GF-D8 (cell line): Measurements from ENCODE around the gene APOB.

Experiments used
- DNase-seq: peaks from one replicate; lab custom pipeline; 2025; lab: John Stamatoyannopoulos, UW

The APOB gene

GRCh38 chr2:21002814-21003192, 41.1 kb downstream of the APOB start:
- DNase-seq: no peak

DNA sequence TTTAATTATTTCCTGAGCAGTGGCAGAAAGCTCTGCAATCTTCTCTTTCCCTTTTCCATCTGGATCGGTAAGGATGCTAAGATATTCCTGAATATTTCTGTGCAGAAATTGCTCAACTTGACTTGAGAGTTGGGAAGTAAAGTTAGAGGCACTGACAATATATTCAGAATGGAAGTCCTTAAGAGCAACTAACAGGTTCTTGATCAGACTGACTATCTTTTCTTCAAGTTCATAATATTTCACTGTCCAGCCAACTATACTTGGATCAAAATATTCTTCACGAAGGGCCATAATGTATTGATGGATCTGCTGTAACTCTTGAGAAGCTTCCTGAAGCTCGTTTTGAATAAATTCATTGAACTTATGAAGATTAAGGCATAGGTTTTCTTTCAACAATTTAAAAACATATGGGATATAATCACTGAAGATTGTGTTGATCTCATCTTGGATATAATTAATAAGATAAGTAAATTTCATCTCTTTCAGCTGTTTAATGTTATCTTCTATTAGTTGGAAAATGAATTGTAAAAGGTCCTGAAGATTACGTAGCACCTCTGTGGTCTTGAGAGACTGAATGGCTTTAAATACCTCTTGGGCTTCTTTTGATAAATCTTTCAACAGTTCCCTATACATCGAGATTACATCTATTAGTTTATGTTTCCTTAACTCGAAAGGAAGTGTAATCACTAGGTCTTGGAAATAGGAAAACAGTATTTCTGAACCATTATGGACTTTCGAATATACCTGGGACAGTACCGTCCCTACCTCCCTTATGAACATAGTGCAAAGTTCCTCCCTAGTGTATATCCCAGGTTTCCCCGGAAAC, 41.7 kb downstream of the APOB start:
- no peak for DNase-seq

DNA sequence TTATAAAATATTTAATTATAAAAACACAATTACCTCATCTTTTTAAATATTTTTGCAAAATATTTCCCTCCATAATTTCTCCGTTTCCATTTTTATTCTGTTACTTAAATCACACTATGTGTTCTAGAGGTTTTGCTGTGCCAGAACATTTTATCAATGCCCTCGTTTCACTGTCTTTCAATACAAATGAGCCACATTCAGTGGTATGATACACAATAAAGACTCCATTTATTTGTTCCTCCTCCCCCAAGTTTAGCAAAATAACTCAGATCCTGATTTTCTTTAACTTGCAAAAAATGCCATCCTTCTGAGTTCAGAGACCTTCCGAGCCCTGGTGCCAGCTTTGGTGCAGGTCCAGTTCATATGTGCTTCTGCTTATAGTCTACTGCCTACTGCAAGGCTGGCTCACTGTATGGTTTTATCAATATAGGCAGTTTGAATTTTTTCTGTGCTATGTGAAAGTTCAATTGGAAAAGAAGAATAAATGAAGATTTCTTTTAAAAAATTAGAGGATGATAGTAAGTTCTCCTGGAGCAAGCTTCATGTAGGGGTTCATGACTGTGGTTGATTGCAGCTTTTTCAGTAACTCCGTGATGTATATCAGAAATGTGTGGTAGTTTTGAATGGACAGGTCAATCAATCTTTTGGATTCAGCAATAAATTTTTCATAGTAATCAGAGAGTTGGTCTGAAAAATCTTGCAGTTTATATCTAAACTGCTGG, 42.5 kb downstream of the APOB start:
- DNase-seq: no peak

GRCh38 chr2:20999906-21000645, 43.8 kb downstream of the APOB start:
- no peak for DNase-seq

DNA sequence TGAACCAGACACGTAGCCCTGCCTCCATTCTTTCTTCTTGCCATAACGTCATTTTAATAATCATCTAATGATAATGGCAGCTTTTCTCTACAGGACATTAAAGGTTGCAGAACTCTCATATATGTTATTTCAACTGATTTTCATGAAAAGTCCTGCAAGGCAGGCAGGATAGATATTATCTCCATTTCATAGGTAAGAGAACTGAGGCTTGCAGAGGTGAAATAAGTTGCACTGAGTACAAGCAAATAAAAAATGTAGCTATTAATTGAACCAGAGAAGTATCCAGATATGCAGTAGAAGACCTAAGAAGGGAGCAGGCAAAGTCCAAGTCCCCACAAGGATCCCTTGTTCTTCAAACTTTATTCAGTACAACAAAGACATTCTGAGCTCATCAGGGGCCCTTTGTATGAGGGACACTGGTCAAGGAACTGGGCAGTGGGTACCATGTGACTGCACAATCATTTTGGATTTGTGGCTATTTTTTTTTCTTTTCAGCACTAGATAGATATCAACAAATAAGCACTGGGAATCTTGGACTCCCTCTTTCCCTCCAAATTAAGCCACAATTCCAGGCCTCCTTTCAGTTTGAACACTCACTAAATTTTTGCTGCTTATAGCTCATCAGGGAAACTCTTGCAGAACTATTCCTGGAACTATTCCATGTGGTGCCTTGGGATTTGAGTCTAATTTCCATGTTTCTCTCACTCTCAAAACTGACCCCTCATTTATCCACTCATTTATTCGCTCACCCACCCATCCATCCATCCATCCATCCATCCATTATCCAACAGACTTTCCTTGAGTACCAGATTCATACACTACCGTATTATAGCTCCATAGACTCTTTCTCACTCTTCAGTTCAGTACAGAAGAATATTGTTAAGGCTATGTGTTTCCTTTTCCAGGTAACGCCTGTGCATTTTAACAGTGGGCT, 44.6 kb downstream of the APOB start:
- DNase-seq: no peak

GRCh38 chr2:20997953-20998722, 45.7 kb downstream of the APOB start:
- DNase-seq: no peak

- DNase-seq: no peak
Observed at GRCh38 chr2:20994130-20994529, 49.7 kb downstream of the APOB start.

GRCh38 chr2:20992201-20992711, 51.6 kb downstream of the APOB start:
- no peak for DNase-seq

DNA sequence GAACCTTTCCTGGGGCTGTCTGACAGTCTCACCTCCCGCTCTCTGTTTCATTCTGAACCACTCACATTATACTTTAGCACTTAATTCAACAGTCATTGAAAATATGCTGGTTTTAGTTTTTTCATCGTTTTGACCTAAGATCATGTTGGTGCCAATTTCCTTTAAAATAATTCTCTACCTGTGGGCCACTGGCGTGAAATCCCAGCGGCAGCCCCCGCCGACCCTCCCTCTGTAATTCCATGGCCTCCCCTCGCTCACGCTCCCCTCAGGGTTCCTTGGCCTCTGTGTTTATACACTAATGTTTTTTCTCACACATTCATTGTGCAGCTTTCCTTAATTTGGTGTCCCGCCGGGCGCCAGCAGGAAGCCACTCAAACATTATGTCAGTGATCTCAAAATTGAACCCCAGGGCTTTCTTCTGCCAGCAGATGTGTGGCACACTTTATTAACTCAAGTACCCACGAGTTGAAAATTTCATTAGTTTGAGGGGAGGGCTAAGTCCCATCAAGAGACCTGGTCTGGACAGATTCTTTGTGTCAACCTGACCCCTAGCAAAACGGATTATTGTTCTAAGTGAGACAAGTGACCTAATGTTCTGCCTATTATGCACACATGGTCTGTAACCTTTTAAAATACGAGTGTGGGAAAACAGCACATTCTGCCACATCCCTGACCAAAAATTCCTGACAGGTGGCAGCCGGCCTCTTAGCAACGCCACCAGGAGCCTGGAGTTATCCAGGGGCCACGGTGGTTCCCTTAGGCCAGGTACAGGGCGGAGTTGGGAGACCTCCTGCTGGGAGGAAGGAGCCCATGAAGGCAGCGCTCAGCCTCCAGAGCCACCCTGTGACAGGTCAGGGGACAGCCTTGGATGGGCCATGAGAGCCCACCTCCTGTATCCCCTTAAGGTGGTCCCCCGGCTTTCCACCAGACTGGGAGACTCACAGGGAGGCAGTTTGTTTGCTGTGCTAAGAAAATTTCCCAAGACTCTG, 53.1 kb downstream of the APOB start:
- DNase-seq: no peak

DNA sequence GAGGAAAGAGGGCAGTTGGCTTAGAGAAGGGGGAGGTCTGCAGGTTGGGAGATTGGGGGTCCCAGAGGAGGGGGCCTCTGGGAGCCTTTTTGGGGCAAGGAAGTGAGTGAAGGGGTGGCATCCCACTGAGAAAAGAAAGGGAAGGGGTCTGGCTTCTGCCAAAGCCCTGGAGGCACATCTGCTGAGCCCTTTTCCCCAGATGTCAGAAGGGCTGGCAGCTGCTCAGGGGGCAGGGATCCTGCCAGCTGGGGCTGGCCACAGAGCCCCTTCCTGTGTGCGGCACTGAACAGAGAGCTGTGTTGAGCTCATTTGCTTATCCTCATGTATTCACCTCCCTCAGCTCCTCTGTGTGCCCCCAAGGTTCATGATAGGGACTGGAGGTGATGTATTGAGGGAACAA, 54.5 kb downstream of the APOB start:
- DNase-seq: no peak

- DNase-seq: no peak
Observed at GRCh38 chr2:20988905-20989304, 55.0 kb downstream of the APOB start.

GRCh38 chr2:20986024-20986939, 57.6 kb downstream of the APOB start:
- DNase-seq: no peak

GRCh38 chr2:20985062-20985461, 58.8 kb downstream of the APOB start:
- no peak for DNase-seq

DNA sequence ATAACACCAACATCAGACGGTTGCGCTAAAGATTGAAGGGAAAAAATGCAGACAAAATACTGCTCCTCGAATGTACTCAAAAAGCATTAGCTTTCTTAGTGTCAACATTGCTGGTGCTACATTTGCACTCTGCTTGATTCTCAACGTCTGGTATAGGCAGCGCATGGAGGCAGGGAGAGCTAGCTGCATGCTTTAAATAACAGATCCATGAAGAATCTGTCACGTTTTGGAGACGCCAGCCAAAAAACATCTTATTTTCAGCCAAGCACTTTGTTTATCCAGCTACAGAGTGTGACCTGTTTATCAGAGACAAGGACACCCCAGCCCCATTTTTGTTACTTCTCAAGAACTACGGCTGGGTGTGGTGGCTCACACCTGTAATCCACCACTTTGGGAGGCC, 59.5 kb downstream of the APOB start:
- DNase-seq: no peak

DNA sequence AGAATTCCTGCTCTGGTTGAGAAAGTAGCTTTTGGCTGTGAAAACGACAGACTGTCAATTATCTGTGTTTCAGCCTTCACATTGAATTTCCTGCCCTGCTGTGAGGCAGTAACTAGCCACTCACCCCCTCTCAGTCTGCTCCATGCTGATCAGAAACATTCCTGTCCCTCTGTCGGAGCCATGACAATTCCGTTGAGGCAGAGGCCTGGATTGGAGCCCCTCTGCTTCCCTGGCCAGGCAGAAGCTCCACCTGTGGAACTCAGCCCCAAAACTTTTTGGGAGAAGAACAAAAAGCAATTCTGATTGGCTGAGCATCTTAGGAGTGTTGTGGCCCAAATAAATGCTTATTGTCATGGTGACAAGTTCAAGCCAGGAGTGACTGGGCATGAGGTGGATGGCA, 60.0 kb downstream of the APOB start:
- DNase-seq: no peak

GRCh38 chr2:20982861-20983260, 61.0 kb downstream of the APOB start:
- DNase-seq: no peak

DNA sequence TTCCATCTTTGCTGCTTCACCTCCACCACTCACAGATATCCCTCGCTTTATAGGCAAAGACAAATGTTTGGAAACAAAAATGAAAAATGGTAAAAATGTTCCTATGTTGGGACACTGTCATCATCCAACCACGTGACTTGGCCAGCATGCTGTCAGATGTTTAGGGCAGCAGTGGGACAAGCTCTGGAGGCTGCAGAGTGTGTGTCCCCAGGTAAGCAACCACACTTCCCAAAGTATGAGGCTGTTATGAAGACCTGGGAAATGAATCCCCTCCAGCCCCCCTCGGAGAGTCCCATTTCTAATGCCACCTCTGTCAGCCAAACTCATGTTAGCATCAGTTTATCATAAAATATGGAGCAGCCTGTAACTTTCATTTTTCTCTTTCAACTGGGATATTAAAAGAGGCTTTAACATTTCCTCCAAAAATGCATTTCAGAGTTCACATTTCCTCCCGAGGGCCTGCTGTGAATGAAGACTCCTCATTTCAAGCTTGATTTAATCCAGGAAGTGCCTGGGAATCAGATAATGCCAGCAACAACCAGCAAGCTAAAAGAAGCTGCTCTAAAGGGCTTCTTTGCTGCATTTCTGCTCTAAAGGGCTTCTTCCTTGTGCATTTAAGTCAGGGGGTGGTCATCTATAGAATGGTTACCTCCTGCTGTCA, 66.2 kb downstream of the APOB start:
- DNase-seq: no peak

DNA sequence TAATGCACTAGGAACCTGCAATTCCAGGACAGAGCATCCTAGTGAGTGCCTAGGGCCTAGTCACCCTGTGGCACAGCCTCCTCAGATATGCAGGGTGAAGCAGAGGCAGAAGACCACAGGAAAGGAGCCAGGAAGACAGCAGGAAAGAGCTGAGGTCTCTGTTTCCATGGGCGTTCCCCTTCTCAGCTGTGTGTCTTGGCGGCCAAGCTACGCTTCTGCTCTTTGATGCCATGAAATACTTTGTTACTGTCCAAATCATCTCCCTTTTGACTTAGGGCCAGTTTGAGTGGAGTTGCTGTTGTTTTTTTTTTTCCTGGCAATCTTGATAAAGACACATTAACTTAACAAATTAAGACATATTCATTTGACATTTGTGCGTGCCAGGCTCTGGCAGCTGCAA, 67.3 kb downstream of the APOB start:
- DNase-seq: no peak
